OCI-M2 (cell line): ENCODE results near the gene DIPK1C.

ENCODE experiments used
- DNase-seq: peaks from one replicate; lab custom pipeline; 2025; ENCODE audit not compliant: unreplicated experiment; lab: John Stamatoyannopoulos, UW

DIPK1C gene

GRCh38 chr18:74486119-74486849, 29.2 kb upstream of the DIPK1C start:
- DNase-seq = no peak

DNA sequence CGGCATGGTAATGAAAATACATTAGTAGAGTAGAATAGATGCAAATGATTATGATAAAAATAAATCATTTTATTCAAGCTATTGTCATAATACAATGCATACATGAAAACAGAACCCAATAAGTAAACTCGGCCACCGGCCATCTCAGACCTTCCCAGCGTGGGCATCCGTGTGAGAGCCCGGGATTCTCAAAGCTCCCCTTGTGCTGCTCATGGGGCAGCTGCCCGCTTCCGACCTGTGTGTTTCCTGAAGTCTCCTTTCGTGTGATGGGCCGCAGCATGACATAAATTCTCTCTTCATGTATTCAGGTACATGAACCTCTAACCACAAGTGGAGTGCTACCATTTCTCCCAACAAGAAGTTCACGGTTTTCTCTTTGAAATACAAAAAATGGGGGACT, 25.6 kb upstream of the DIPK1C start:
- DNase-seq = no peak

GRCh38 chr18:74480149-74480651, 23.1 kb upstream of the DIPK1C start:
- DNase-seq = no peak

DNA sequence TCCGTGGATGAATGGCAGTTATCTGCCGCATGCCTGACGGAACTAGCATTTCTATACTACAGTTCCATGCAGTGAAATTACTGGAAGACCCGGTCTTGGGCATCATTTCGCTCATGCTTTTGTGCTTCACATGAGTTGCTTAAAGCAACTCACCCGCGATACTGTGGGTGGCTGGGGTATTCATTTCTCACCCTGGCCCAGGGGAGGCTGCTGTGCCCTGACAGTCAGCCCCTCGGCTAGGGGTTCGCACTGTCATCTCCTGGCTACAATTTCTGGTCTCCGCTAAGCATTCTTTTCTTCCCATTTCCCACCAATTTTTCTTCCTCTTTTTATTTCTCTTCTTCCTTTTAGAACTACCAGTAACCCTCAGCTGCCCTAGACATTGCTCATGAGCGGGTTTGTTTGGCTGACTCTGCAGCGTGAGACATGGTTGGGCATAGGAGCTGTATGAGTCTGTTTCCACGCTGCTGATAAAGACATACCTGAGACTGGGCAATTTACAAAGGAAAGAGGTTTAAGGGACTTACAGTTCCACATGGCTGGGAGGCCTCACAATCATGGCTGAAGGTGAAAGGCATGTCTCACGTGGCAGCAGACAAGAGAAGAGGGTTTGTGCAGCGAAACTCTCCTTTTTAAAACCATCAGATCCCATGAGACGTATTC, 22.5 kb upstream of the DIPK1C start:
- DNase-seq = no peak

GRCh38 chr18:74478880-74479279, 21.8 kb upstream of the DIPK1C start:
- DNase-seq = no peak

DNA sequence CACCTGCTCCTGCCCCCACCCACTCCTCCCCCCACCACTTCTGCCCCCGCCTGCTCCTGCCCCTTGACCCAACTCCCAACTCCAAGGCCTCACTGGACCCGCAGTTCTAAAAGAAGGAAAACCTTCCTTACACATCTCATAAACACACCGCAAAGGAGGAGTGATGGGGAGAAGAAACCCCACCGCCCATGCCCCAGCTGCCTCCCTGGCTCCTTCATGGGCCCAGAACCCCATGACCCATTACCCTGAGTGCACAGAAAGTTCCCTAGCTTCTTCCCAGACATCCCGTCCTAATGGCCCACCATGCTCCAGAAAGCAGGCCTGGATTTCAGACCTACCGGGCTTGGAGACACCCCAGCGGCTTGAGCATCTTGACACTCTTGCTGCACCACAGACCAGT, 21.2 kb upstream of the DIPK1C start:
- no peak for DNase-seq

- DNase-seq = no peak
These were observed 20.7 kb upstream of the DIPK1C start for GRCh38 chr18:74477771-74478170.

DNA sequence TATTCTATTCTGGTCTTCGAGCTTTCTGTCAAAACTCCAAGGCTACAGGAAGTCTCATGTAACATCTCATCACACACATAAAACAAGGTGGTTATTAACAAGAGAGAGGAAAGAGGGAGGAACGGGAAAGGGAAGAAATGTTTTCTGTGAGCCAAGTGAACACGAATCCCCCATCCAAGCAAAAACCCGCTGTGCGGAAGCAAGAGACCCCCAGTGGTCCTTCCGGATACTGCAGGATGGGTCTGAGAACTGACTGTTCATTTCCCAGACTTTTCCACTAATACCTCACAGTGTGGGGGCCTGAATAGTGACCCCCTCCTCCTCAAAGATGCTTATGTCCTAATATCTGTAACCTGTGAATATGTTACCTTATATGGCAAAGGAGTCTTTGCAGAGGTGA, 19.0 kb upstream of the DIPK1C start:
- no peak for DNase-seq

GRCh38 chr18:74473976-74474640, 17.0 kb upstream of the DIPK1C start:
- no peak for DNase-seq

- DNase-seq = no peak
These were observed 15.2 kb upstream of the DIPK1C start for GRCh38 chr18:74472312-74472711.

DNA sequence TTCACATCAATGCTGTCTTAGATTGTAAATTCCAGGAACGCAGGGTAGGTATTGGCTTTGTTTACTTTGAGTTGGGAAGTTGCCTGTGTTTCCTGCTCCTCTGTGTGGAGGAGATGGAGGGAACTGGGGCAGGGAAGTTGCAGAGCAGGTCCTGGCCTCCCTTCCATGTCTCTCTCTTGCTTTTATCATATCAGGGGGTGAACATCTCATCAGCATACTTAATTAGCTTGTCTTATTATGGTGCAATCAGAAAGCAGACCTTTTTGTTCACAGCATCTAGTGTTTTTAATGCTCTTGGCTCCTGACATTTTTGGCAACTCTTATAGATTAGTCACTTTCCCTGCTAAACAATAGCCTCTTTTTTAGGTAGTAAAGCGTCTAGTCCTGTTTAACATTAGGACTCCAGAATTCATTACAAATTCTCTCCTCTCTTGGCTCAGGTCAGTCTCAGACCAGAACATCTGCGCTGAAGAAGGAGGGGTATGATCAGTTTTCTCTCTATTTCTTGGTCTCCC, 11.5 kb upstream of the DIPK1C start:
- no peak for DNase-seq

GRCh38 chr18:74465775-74466174, 8.7 kb upstream of the DIPK1C start:
- no peak for DNase-seq

DNA sequence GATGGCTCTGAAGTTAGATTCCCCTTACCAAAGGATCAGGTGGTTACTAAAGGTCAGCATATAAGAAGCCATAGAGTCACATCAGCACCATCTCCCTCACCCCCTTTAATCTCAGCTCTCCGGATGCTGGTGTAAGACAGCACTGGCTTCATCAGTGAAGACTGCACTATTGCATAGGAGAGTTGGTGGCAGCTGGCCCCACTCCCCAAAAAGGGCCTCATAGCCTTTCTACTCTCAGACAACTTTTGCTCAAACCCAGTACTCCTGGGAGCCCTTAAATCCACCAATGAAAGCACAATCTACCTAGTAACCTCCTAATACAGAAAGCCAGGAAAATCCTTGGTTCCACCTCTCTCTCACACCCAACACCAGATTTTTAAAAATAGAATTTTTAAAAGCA, 6.9 kb upstream of the DIPK1C start:
- no peak for DNase-seq

DNA sequence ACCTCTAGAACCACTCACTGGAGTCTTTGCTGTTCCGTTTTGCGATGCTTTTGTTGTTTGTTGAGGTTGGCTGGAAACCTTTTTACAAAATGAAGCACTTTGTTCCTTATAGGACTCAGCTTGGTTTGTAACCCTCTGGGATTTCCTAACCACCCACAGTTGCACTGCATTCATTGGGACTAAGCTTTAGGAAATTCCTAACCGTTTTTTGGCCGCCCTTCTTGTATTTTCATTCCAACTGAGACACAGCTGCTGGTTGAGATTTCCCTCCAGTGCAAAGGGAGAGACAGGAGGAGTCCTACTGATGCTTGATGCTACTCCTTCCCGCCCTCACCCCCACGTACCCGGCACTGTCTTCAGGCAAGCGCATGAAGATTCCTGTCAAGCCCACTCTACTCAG, 6.1 kb upstream of the DIPK1C start:
- no peak for DNase-seq

GRCh38 chr18:74460825-74461224, 3.7 kb upstream of the DIPK1C start:
- DNase-seq = no peak

GRCh38 chr18:74459889-74460288, 2.8 kb upstream of the DIPK1C start:
- no peak for DNase-seq

GRCh38 chr18:74457725-74458421, 765 bp upstream of the DIPK1C start:
- no peak for DNase-seq

GRCh38 chr18:74456349-74457042, 612 bp downstream of the DIPK1C start:
- no peak for DNase-seq

- DNase-seq = no peak
These were observed 1.1 kb downstream of the DIPK1C start for GRCh38 chr18:74456017-74456348.

- no peak for DNase-seq
These were observed 1.7 kb downstream of the DIPK1C start for GRCh38 chr18:74455386-74455785.

- no peak for DNase-seq
These were observed 2.8 kb downstream of the DIPK1C start for GRCh38 chr18:74454279-74454751.
